Spinal cord (tissue), 10 donors: Measurements from ENCODE around the gene WDR6. TPM values are rescaled to one million over a fixed set of nuclear protein-coding genes. Genes with fewer than 3 reads are reported as not detected.
A peak's percentile ranks its signal among the peaks of the same experiment; 100 is the strongest.

Source experiments
- DNase-seq, 6 donors: peaks; one replicate each; pipeline versions ENCODE4 v3.0.0 to v3.0.0-alpha.2; 2013 to 2015; ENCODE audit warnings: low spot score in 6 of 6, low read depth in 4 of 6
- H3K27ac ChIP-seq: one replicate; pipeline ENCODE4 v1.5.1; 2013; ENCODE audit warnings: low read depth, low read length, control low read depth
- H3K27me3 ChIP-seq: one replicate; pipeline ENCODE4 v1.6.1; 2013; ENCODE audit warnings: low read length; ENCODE audit not compliant: control insufficient read depth, insufficient read depth
- H3K36me3 ChIP-seq: one replicate; pipeline ENCODE4 v1.6.1; 2013; ENCODE audit warnings: low read length; ENCODE audit not compliant: control insufficient read depth, insufficient read depth
- H3K4me1 ChIP-seq: one replicate; pipeline ENCODE4 v1.6.1; 2013; ENCODE audit warnings: low read length; ENCODE audit not compliant: control insufficient read depth, insufficient read depth
- H3K4me3 ChIP-seq: one replicate; pipeline ENCODE4 v1.5.1; 2013; ENCODE audit warnings: low read depth, low read length, control low read depth
- H3K9me3 ChIP-seq: one replicate; pipeline ENCODE4 v1.6.1; 2013; ENCODE audit warnings: low read length; ENCODE audit not compliant: control insufficient read depth, insufficient read depth
- WGBS: methylation state at CpG from one replicate; pipeline ENCODE4 v1.1.5; 2013; ENCODE audit warnings: missing lambda C conversion rate; ENCODE audit not compliant: insufficient coverage; 5-methylcytosine and 5-hydroxymethylcytosine counted together
- polyA plus RNA-seq, 2 donors: library from polyadenylated mRNA; unstranded; fragments of 120-200 nt; gene quantifications; one replicate each; pipeline ENCODE4 v1.2.1, GENCODE V29; 2013; ENCODE audit not compliant: insufficient read length in 2 of 2
- total RNA-seq, 2 donors: library from RNA; depleted of rRNA in 1 of 2; stranded (reverse); fragments of 120-200 nt in 1 of 2; fragments of >200 nt in 1 of 2; gene quantifications; one replicate each; pipeline versions ENCODE4 v1.2.3 to v1.2.4, GENCODE V29; 2013 to 2014
- donor health status: healthy.

Gene WDR6
- total and polyA plus RNA-seq, 4 donors, result 81.7 to 241 (median 193) TPM

DNA sequence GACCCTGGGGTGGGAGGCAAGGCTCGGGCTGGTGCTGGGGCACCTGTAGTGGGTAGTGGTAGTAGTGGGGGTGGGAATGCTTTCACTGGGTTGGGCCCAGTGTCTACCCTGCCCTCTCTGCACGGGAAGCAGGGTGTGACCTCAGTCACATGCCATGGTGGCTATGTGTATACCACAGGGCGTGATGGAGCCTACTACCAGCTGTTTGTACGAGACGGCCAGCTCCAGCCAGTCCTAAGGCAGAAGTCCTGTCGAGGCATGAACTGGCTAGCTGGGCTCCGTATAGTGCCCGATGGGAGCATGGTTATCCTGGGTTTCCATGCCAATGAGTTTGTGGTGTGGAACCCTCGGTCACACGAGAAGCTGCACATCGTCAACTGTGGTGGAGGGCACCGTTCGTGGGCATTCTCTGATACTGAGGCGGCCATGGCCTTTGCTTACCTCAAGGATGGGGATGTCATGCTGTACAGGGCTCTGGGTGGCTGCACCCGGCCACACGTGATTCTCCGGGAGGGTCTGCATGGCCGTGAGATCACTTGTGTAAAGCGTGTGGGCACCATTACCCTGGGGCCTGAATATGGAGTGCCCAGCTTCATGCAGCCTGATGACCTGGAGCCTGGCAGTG, 6.0 kb downstream of the WDR6 start:
- no peak for DNase-seq
- H3K27ac ChIP-seq, result no peak overlapping the region
- peaks cover 30% of the 10 kb centered on the region for H3K4me1 ChIP-seq
- no peaks in the 10 kb centered on the region for H3K9me3 ChIP-seq
- H3K27me3 ChIP-seq, result no peaks in the 10 kb centered on the region
- 91% methylated on average over 19 of the region's 19 CpGs for WGBS
- no peak overlapping the region for H3K4me3 ChIP-seq
- peaks cover 64% of the 10 kb centered on the region for H3K36me3 ChIP-seq

DNA sequence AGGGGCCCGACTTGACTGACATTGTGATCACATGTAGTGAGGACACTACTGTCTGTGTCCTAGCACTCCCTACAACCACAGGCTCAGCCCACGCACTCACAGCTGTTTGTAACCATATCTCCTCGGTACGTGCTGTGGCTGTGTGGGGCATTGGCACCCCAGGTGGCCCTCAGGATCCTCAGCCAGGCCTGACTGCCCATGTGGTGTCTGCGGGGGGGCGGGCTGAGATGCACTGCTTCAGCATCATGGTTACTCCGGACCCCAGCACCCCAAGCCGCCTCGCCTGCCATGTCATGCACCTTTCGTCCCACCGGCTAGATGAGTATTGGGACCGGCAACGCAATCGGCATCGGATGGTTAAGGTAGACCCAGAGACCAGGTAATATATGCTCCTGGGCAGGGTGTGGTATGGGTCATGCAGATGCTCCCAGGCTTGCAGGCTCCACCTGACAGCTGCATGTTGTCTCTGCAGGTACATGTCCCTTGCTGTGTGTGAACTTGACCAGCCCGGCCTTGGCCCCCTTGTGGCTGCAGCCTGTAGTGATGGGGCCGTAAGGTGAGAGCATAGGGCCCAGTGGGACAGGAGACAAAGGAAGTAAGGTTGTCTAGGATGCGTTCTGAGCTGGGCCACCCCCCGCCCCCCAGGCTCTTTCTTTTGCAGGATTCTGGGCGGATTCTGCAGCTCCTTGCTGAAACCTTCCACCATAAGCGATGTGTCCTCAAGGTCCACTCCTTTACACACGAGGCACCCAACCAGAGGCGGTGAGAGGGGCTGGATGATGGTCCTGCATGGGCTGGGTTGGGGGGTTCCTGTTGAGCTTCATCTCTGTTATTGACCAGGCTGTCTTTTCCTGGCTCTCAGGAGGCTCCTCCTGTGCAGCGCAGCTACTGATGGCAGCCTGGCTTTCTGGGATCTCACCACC, 6.8 kb downstream of the WDR6 start:
- WGBS, result 89% methylated on average over 17 of the region's 24 CpGs

DNA sequence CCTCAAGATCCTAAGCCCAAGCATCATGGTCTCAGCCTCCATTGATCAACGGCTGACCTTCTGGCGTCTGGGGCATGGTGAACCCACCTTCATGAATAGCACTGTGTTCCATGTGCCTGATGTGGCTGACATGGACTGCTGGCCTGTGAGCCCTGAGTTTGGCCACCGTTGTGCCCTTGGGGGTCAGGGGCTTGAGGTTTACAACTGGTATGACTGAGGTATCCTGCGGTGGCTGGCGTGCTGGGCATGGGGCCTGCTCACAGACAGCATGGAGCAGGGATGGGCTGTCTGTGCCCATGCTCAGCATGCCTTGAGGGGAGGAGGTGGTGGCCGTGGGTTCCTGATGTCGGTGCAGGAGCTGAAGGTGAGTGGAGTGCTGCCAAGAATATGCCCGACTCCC, 7.9 kb downstream of the WDR6 start:
- DNase-seq, result no peak
- H3K4me3 ChIP-seq, result no peak overlapping the region
- peaks cover 38% of the 10 kb centered on the region for H3K4me1 ChIP-seq
- H3K36me3 ChIP-seq, result peaks cover 64% of the 10 kb centered on the region
- no peak overlapping the region for H3K27ac ChIP-seq
- WGBS, result 90% methylated on average over 4 of the region's 8 CpGs
- no peaks in the 10 kb centered on the region for H3K27me3 ChIP-seq
- H3K9me3 ChIP-seq, result no peaks in the 10 kb centered on the region

More for the DNA sequence above, 6.8 kb downstream of the WDR6 start:
- Histone ChIP-seq H3K4me1 (peaks cover 28% of the 10 kb centered on the region), H3K4me3 (no peak overlapping the region), H3K27me3 (no peaks in the 10 kb centered on the region), H3K27ac (no peak overlapping the region), H3K9me3 (no peaks in the 10 kb centered on the region), H3K36me3 (peaks cover 64% of the 10 kb centered on the region)
- DNase-seq, result no peak

DNA sequence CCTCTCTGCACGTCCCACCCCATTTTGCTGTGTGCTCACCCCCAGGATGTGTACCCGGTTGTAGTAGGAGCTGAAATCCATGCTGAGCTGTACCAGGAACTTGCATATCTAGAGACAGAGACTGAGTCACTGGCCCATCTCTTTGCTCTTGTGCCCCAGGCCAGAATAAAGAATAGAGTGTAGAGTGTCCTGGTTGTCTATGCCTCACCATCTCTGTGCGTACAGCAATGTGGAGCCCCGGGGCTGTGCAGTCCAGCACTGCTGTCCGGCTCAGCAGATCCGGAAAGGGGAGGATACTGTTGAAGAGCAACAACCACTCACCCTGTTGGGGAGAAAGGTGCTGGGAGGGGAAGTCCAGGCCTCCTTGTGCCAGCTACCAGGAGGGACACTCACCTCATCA, 8.6 kb downstream of the WDR6 start:
- no peaks in the 10 kb centered on the region for H3K9me3 ChIP-seq
- H3K4me3 ChIP-seq, result no peak overlapping the region
- no peaks in the 10 kb centered on the region for H3K27me3 ChIP-seq
- peaks cover 45% of the 10 kb centered on the region for H3K4me1 ChIP-seq
- no peak for DNase-seq
- H3K36me3 ChIP-seq, result peaks cover 62% of the 10 kb centered on the region
- H3K27ac ChIP-seq, result no peak overlapping the region
- 79% methylated on average over 5 of the region's 6 CpGs for WGBS

DNA sequence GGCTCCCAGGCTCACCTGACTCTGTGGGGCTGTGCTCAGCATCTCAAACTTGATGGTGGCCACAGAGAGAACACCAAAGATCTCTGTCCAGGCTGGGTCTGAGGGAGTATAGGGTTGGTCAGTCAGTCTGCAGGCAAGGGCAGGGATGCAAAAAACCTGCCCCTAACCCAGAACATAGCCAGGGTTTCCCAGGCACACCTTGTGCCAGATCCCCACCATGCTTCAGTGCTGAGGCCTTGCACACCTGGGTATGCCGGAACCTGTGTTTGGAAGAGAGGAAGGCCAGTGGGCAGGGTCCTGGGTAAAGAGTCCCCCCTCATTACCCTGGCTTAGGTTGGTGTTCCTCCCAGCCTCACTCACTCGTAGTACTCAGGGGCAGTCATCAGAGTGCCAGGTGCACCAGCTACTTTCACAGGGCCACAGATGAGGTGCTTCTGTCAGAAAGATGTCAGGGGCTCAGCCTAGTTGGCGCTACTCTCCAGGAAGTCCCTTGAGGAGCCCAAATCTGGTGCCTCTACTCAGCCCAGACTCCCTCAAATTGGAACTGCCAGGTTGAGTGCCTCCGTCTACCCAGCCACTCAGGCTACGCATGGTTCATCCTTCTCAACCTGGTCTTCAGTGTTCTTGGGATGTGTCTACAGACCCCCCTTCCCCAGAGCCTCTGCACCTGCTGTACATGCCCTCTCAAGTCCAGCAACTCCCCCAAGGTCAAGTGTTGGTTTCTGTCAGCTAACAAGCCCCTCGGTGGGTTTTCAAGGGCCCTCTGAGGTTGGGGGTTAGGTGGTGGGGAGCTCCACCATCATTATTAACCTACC, 9.4 kb downstream of the WDR6 start:
- no peak for DNase-seq
- H3K4me3 ChIP-seq, result no peak overlapping the region
- peaks cover 47% of the 10 kb centered on the region for H3K4me1 ChIP-seq
- H3K27ac ChIP-seq, result no peak overlapping the region
- 89% methylated on average over 5 of the region's 6 CpGs for WGBS
- peaks cover 55% of the 10 kb centered on the region for H3K36me3 ChIP-seq
- no peaks in the 10 kb centered on the region for H3K9me3 ChIP-seq
- no peaks in the 10 kb centered on the region for H3K27me3 ChIP-seq

DNA sequence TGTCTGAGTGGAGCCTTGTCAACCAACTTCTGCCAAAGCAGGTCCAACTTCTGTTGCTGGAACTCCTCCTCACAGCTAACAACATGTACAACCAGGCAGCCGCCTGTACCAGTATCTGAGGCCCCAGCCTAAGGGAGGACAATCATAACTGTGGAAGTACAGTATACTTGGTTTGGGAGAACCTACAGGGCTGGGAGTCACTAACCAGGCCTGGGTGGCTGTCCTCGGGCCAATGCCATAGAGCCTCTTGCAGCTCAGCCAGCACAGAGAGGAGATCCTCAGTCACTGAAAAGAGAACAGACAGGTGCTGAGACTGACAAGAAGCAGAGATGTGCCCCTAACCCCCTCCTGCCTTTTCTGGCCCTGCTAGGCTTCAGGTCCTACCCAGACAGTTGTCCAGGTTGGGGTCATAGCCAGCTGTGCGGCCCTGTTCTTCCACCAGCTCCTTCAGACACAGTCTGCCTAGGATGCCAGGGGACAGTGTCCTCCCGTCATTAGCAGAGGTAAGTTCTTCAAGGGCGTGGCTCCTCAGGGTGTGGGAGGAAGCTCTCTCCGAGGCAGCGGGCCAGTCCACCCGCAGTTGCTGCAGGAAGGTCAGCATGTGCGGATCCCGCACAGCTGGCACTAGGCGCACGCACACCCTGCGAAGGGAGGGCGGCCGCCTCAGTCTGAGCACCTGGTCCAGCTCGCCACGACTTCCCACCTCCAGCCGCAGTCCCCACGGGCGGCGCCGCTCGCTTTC, 10.2 kb downstream of the WDR6 start:
- no peak for DNase-seq
- 8% methylated on average over 22 of the region's 23 CpGs for WGBS
- Histone ChIP-seq H3K4me3 (peak overlapping the region; percentile 72), H3K27me3 (no peaks in the 10 kb centered on the region), H3K36me3 (peaks cover 47% of the 10 kb centered on the region), H3K27ac (no peak overlapping the region), H3K9me3 (no peaks in the 10 kb centered on the region), H3K4me1 (peaks cover 48% of the 10 kb centered on the region)

DNA sequence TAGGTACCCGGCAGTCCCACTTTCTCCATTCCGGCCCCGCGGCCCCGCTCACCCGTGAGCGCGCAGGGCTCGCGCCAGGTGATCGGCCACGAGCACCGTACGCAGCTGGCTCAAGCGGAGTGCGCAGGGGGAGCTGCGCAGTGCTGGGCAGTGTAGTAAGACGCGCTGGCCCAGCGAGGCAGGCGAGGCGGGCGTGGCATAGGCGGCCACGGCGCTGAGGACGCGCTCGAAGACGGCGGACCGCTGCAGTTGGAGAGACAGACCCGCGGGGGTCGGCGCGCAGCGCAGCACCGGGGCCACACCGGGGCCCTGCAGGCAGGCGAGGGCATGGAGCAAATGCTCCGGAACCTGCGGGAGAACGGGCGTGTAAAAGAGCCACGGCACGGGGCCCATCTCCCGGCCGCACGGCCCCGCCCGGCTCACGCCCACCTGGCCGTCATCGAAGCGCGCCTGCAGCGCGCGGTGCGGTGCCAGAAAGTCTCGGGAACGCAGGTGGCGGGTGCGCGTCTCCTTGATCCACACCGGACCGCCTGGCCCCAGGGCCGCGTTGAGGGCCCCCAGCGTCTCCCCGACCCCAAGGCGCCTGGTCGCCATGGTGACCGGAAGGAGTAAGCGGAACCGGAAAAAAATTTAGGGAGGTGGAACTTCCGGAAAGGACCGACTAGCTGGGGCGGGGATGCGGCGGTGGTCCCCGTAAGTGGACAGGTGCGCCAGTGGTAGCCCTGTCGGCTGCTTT, 10.9 kb downstream of the WDR6 start, which contains the start of gene DALRD3:
DALRD3 (minus strand) TSS at position 610 of the 736 bp plus-strand sequence; CDS start at position 594, 16 bp downstream.
- H3K4me1 ChIP-seq, result peaks cover 56% of the 10 kb centered on the region
- H3K36me3 ChIP-seq, result peaks cover 45% of the 10 kb centered on the region
- peak within 1 kb of the TSS; percentile 61 for H3K27ac ChIP-seq
- peak in 4 of 6 donors; percentile 53 to 94 (median 82) for DNase-seq
- no peaks in the 10 kb centered on the region for H3K9me3 ChIP-seq
- peak within 1 kb of the TSS; percentile 72 for H3K4me3 ChIP-seq
- WGBS, result under 1% methylated on average over 85 of the region's 85 CpGs
- no peaks in the 10 kb centered on the region for H3K27me3 ChIP-seq

DNA sequence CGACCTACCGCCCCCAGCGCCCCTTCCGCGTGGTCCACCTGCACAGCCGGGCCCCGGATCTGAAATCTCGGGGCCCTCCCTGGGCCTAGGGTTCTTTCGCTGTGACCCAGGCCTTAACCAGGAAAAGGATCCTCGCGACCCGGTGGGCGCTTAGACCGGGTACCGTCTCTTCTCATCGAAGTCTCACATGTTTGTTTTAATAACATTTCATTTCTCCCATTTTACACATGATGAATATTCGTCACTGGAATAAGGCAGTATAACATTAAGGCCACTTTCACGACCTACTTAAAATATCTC, 11.5 kb downstream of the WDR6 start:
- Histone ChIP-seq H3K27ac (peak overlapping the region; percentile 61), H3K4me1 (peaks cover 56% of the 10 kb centered on the region), H3K27me3 (no peaks in the 10 kb centered on the region), H3K9me3 (no peaks in the 10 kb centered on the region), H3K36me3 (peaks cover 44% of the 10 kb centered on the region), H3K4me3 (peak overlapping the region; percentile 72)
- DNase-seq, result no peak
- WGBS, result under 1% methylated on average over 9 of the region's 18 CpGs
